Activated T-helper 2 cell treated with anti-CD3 and anti-CD28 coated beads, Interferon-gamma antibody, Interleukin-2, Interleukin-4, amounts not matched to agents 10 μg/mL and 5 μg/mL and 100 μg/mL, durations not matched to agents 14 hours and 24 hours and 36 hours (primary cell): ENCODE data around the gene QPCTL. TPM values are rescaled to one million over a fixed set of nuclear protein-coding genes. Genes with fewer than 3 reads are reported as not detected.

Source experiments
- DNase-seq: peaks from one replicate; pipeline ENCODE4 v3.0.0; 2021; ENCODE audit warnings: low spot score
- H3K27ac Mint-ChIP-seq: one replicate; pipeline ENCODE4 v1.8.0; 2021; ENCODE audit warnings: mixed read lengths
- H3K27me3 Mint-ChIP-seq: one replicate; pipeline ENCODE4 v1.8.0; 2021; ENCODE audit warnings: low read depth, mixed read lengths
- H3K36me3 Mint-ChIP-seq: one replicate; pipeline ENCODE4 v1.8.0; 2021; ENCODE audit warnings: low read depth, mixed read lengths
- H3K4me1 Mint-ChIP-seq: one replicate; pipeline ENCODE4 v1.8.0; 2021; ENCODE audit warnings: low read depth, mixed read lengths
- H3K4me3 Mint-ChIP-seq: one replicate; pipeline ENCODE4 v1.8.0; 2021; ENCODE audit warnings: low read depth, mild to moderate bottlenecking, moderate library complexity, mixed read lengths
- H3K9me3 Mint-ChIP-seq: one replicate; pipeline ENCODE4 v1.8.0; 2021; ENCODE audit warnings: mixed read lengths
- intact Hi-C: fragments of 100-400 bp; cut with micrococcal nuclease; formaldehyde crosslinking; loops from one replicate; pipeline ENCODE4 v1.15.1; 2023
- total RNA-seq: library from RNA; stranded (reverse); gene quantifications from 2 replicates; pipeline ENCODE4 v1.2.3, GENCODE V29; 2022

The QPCTL gene
- total RNA-seq = 24.2 and 26.7 TPM in 2 replicates

DNA sequence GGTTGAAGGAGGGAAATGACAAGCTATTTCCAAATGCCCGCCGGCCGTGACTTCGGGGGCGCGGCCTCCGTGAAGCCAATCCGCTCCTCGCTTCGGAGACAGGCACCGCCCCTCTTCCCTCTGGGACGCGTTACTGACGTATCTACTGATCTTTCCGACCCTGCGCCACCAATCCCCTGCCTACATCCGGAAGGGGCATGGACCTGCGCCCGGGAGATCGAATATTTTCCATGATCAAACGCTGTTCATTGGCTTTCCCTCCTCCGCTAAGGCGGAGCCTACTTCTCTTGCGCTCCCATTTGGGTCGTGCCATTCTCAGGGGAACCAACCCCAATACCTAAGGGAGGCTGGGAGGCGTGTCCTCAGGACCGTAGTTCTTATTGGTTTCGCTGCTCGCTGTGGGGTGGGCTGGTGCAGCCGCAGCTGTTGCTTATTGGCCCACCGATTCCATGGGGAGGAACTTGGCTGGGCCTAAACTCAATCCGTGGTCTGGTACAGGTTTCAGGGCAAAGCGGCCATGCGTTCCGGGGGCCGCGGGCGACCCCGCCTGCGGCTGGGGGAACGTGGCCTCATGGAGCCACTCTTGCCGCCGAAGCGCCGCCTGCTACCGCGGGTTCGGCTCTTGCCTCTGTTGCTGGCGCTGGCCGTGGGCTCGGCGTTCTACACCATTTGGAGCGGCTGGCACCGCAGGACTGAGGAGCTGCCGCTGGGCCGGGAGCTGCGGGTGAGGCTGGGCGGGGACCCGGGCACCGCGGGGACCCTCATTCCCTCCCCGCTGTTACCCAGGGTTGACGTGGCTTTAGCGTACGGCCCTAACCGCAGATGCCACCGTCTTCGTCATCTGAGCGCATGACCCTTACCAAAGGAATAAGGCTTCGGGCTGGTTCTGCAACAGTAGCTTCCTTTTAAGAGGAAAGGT is at the start of gene QPCTL:
Gene QPCTL (plus strand): TSS at position 480 of the 919 bp plus-strand sequence. CDS start 38 bp downstream, at position 518.
- H3K4me1 Mint-ChIP-seq = peaks cover 14% of the 10 kb centered on the region
- peak within 1 kb of the TSS; percentile 94 for H3K4me3 Mint-ChIP-seq
- H3K36me3 Mint-ChIP-seq = peaks cover 57% of the 10 kb centered on the region
- peak; percentile 98 for DNase-seq
- intact Hi-C loops = loop anchor here (1.0 to 5.0 kb wide), 8 partner anchors 15 to 185 kb away; partner anchors contain the start of genes FBXO46, OPA3, SIX5 and SYMPK
- peak within 1 kb of the TSS; percentile 99 for H3K27ac Mint-ChIP-seq
- no peaks in the 10 kb centered on the region for H3K9me3 Mint-ChIP-seq
- no peaks in the 10 kb centered on the region for H3K27me3 Mint-ChIP-seq

- intact Hi-C loops = loop anchor here (1.0 to 5.0 kb wide), 4 partner anchors 36 to 221 kb away; partner anchors contain the start of genes ERCC1 and OPA3
- H3K27me3 Mint-ChIP-seq = no peaks in the 10 kb centered on the region
- H3K27ac Mint-ChIP-seq = peak overlapping the region; percentile 98
- H3K4me3 Mint-ChIP-seq = peak overlapping the region; percentile 64
- peaks cover 33% of the 10 kb centered on the region for H3K4me1 Mint-ChIP-seq
- H3K36me3 Mint-ChIP-seq = peaks cover 18% of the 10 kb centered on the region
- no peaks in the 10 kb centered on the region for H3K9me3 Mint-ChIP-seq
- peak; percentile 86 for DNase-seq
These were observed 49.2 kb upstream of the QPCTL start for GRCh38 chr19:45643024-45643926.

GRCh38 chr19:45643927-45644771 is 48.3 kb upstream of the QPCTL start:
- H3K9me3 Mint-ChIP-seq = no peaks in the 10 kb centered on the region
- no peaks in the 10 kb centered on the region for H3K27me3 Mint-ChIP-seq
- DNase-seq = no peak
- H3K4me3 Mint-ChIP-seq = peak overlapping the region; percentile 26
- intact Hi-C loops = loop anchor here (1.0 to 5.0 kb wide), 4 partner anchors 37 to 222 kb away; partner anchors contain the start of genes ERCC1 and OPA3
- peaks cover 11% of the 10 kb centered on the region for H3K36me3 Mint-ChIP-seq
- H3K27ac Mint-ChIP-seq = peak overlapping the region; percentile 22
- H3K4me1 Mint-ChIP-seq = peaks cover 26% of the 10 kb centered on the region

DNA sequence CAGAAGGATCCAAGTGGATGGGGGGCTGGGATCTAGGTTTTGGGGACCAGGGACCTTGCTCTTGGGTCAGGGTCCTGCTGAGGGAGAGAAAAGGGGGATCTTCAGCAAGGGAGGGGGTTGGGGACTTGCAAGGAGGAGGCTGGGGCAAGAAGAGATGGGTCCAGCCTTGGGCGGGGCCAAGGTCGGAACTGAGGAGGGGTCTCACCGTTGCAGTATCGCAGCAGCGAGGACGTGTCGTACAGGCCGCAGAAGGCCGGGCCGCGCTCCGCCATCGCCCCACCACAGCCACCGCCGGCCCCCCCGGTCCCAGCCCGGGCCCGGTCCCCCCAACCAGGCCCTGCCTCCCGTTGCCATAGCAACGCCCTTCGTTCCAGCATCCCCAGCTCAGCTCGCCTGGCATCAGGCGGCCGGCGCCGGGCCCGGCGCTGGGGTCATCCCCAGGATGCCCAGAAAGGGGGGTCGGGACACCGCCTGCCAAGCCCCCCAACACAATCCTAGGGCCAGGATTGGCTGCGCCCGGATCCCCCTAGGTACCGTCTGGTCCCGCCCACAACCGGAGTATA is 47.3 kb upstream of the QPCTL start:
- no peak for DNase-seq
- no peaks in the 10 kb centered on the region for H3K9me3 Mint-ChIP-seq
- H3K36me3 Mint-ChIP-seq = peaks cover 10% of the 10 kb centered on the region
- H3K4me3 Mint-ChIP-seq = peak overlapping the region; percentile 82
- intact Hi-C loops = no loop called here
- H3K4me1 Mint-ChIP-seq = peaks cover 25% of the 10 kb centered on the region
- H3K27ac Mint-ChIP-seq = peak overlapping the region; percentile 84
- H3K27me3 Mint-ChIP-seq = no peaks in the 10 kb centered on the region

DNA sequence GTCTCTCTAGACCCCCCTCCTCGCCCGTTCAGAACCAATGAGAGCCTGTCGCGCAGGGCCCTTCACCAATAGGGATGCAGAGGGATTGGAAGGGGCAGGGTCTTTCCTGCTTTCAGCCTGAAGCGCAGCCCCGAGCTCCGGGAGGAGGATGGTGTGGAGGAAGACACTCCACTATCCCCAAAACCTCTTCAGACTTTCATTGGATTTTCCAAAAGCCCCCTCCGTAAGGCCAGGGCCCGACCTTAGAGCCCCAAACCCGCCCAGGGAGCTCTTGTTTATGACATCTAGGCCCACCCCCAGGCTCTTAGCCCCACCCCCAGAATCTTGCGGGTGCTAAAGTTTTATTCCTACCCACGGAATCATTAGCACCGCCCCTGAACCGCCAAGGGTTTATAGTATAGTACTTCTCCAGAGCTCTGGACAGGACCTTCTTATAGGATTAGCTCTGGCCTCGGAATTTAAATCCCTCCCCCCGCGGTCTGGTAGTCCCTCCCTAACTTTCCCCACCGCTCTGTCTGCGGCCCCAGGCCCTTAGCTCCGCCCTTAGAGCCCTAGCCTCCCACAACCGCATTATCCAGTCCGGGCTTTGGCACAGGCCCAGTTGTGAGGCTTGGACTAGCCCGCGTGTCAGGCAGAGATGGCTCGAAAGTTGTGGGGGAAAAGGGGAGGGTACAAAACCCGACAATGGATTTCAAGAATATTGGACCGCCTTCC is 46.7 kb upstream of the QPCTL start:
- Mint-ChIP-seq H3K4me1 (peaks cover 22% of the 10 kb centered on the region), H3K4me3 (peak overlapping the region; percentile 82), H3K27ac (peak overlapping the region; percentile 84), H3K36me3 (peaks cover 6% of the 10 kb centered on the region), H3K9me3 (no peaks in the 10 kb centered on the region), H3K27me3 (no peaks in the 10 kb centered on the region)
- peak; percentile 84 for DNase-seq
- intact Hi-C loops = no loop called here

DNA sequence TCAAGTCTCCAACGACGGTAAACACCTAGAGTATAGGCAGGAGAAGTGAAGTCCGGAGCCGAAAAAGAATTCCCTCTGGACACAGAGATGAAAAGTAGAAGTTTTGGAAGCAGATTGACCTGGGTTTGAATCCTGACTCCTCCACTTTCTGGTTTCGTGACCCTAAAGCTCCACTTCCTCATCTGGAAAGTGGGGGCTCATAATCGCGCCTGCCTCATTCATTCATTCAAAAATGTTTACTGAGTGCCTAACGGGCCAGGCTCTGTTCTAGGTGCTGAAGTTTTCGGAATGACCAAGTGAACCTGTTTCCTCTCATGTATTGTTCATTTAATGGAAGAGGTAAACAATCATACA is 46.1 kb upstream of the QPCTL start:
- intact Hi-C loops = no loop called here
- Mint-ChIP-seq H3K27ac (peak overlapping the region; percentile 84), H3K36me3 (peaks cover under 1% of the 10 kb centered on the region), H3K9me3 (no peaks in the 10 kb centered on the region), H3K4me1 (peaks cover 17% of the 10 kb centered on the region), H3K4me3 (peak overlapping the region; percentile 82), H3K27me3 (no peaks in the 10 kb centered on the region)
- DNase-seq = no peak

GRCh38 chr19:45650722-45651121 is 41.7 kb upstream of the QPCTL start:
- no peak overlapping the region for H3K27ac Mint-ChIP-seq

DNA sequence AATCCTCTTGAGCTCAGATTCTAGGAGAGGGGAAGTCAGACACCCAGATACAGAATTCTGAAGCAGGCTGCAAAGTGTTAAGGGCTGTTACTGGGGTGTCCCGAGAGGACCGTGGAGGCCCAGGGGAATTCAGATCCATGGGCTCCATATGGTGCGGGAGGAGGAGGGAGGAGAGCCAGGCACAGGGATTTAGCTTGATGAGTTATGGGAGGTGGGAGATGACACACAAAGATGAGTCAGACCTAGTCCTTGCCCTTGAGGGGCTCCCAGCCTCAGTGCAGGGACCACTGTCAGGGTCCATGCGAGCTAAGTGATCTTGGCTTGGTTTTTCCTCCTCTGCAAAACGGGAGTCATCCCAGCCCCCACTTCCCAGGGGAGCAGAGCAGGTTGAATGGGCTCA is 38.8 kb upstream of the QPCTL start:
- DNase-seq = no peak
- H3K4me3 Mint-ChIP-seq = no peak overlapping the region
- no peaks in the 10 kb centered on the region for H3K9me3 Mint-ChIP-seq
- H3K27ac Mint-ChIP-seq = no peak overlapping the region
- H3K36me3 Mint-ChIP-seq = no peaks in the 10 kb centered on the region
- peaks cover under 1% of the 10 kb centered on the region for H3K27me3 Mint-ChIP-seq
- no peaks in the 10 kb centered on the region for H3K4me1 Mint-ChIP-seq
- intact Hi-C loops = no loop called here

More at GRCh38 chr19:45650722-45651121, 41.7 kb upstream of the QPCTL start:
- intact Hi-C loops = no loop called here
- H3K9me3 Mint-ChIP-seq = no peaks in the 10 kb centered on the region
- no peak overlapping the region for H3K4me3 Mint-ChIP-seq
- no peaks in the 10 kb centered on the region for H3K36me3 Mint-ChIP-seq
- no peaks in the 10 kb centered on the region for H3K27me3 Mint-ChIP-seq
- no peak for DNase-seq
- H3K4me1 Mint-ChIP-seq = peaks cover 5% of the 10 kb centered on the region

DNA sequence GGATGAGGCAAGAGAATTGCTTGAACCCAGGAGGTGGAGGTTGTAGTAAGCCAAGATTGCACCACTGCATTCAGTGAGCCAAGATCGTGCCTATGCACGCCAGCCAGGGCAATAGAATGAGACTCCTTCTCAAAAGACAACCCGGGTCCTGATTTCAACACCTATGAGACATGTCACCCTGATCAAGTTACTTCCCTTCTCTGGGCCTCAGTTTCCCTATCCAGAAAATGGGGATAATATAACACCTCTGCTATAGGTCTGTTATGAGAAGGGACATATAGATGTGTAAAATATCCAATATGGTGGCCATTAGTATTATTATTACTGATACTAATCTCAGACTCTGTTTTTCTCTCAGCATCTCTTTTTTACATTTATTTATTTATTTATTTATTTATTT is 37.4 kb upstream of the QPCTL start:
- H3K27me3 Mint-ChIP-seq = peaks cover 4% of the 10 kb centered on the region
- H3K9me3 Mint-ChIP-seq = no peaks in the 10 kb centered on the region
- no peak overlapping the region for H3K4me3 Mint-ChIP-seq
- no peak overlapping the region for H3K27ac Mint-ChIP-seq
- no peaks in the 10 kb centered on the region for H3K4me1 Mint-ChIP-seq
- intact Hi-C loops = no loop called here
- no peak for DNase-seq
- no peaks in the 10 kb centered on the region for H3K36me3 Mint-ChIP-seq

GRCh38 chr19:45657520-45658167 is 34.8 kb upstream of the QPCTL start:
- Mint-ChIP-seq H3K9me3 (no peaks in the 10 kb centered on the region), H3K4me3 (no peak overlapping the region), H3K36me3 (no peaks in the 10 kb centered on the region), H3K27ac (no peak overlapping the region), H3K4me1 (no peaks in the 10 kb centered on the region), H3K27me3 (peaks cover 9% of the 10 kb centered on the region)
- DNase-seq = no peak
- intact Hi-C loops = no loop called here

GRCh38 chr19:45659096-45659729 is 33.3 kb upstream of the QPCTL start:
- no peak overlapping the region for H3K4me3 Mint-ChIP-seq
- H3K9me3 Mint-ChIP-seq = no peaks in the 10 kb centered on the region
- no peak for DNase-seq
- no peaks in the 10 kb centered on the region for H3K36me3 Mint-ChIP-seq
- H3K4me1 Mint-ChIP-seq = no peaks in the 10 kb centered on the region
- intact Hi-C loops = no loop called here
- H3K27me3 Mint-ChIP-seq = peaks cover 9% of the 10 kb centered on the region
- H3K27ac Mint-ChIP-seq = no peak overlapping the region
